Activated T-helper 9 cell treated with anti-CD3 and anti-CD28 coated beads, Interleukin-2, amount 50 U/mL, for 16 hours (primary cell): Measurements from ENCODE around the gene DMD.

Experiments used
- DNase-seq: peaks from one replicate; pipeline ENCODE4 v3.0.0-alpha.2; 2020; ENCODE audit warnings: low read depth

DMD gene

DNA sequence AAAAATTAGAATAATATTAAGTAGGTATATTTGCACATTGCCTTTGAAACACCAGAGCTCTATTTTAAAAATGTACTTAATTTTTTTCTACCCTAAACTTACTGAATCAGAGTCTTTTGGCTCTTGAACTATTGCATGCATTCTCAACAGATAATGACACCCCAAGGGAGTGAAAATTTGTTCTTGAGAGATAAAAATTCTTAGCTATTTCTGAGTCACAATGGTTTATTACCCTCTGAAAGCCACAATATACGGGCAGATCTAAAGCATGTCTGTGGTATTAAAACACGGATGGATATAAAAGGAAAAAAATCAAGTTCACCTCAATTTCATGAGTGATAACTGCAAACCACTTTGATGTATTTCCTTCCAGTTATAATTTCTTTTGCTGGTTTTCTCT is 1503.2 kb downstream of the DMD start:
- no peak for DNase-seq

- no peak for DNase-seq
Observed at GRCh38 chrX:31706466-31706865, 1504.9 kb downstream of the DMD start.

DNA sequence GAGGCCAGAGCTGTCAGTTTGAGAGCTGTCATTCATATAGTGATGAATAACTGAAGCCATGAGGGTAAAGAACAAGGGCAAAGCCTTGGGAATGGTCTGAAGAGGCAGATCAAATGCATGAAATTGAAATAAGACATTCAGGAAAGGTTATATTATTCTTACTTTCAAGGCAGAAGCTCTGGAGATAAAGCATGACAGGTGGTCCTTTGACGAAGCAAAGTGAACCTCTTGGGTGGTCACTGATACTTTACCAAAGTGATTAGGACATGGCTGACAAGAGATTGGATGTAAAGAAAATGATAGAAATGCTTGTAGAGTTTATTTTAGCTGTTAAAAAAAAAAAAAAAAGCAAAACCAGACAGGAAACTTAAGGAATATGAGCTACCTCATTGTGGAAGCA is 1505.5 kb downstream of the DMD start:
- DNase-seq = no peak

DNA sequence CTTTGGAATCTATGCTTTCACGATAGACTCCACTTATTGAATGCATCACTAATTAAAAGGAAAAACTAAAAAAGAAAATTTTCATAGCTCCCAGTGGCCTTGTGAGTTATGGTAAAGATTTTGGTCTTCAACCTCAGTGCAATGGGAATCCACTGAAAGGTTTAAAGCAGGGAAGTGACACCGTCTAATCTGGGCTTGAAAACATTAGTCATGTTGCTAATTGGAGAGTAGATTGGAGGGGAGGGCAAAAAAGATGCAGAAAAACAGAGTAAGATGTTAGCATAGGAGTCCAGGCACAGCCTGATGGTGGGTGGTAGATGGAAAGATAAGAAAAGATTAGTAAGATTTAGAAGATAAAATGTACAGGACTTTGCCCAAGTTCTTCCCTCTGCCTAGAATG is 1506.4 kb downstream of the DMD start:
- DNase-seq = no peak

DNA sequence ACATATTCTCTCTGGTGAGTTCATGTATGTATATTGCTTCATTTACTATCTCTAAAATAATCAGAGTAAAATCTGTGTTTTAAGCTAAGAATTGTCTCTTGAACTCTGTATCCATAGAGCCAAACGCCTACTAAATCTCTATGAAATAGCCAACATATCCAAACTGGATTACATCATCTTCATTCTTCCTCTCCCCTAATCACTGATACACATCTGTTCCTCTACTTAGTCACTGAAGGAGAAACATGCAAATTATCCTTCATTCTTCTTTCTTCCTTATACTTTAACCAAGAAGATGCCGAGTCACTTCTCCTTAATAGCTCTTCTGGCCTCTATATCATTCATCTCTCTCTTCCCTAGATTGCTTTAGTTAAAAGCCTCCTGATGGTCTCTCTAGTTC is 1509.1 kb downstream of the DMD start:
- DNase-seq = no peak

DNA sequence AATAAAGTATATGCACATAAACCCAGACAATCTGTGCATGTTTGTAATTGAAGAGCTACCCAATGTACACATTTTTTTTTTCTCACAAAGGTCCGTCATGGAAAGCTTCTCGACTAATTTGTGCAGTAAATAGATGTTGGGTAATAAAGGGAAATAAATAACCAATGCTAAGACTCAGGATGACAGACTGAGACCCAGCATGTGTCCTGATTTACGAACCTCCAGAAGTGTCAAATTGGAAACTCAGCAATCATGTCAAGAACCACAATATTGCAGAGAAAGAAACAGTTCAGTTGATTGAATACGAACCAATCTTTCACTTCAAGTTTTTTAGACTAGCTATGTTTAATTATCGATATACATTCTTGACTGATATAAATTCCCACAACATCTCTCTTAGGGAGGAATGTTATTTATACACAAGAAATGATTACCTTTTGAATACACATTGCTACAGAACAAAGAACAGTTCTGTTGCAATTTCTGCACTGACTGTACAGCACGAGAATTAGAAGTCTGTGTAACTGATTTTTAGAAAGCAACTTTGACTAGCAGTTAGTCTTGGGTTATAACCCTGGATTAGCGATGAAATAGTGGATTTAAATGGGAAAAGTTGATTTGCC is 1513.9 kb downstream of the DMD start:
- DNase-seq = no peak

DNA sequence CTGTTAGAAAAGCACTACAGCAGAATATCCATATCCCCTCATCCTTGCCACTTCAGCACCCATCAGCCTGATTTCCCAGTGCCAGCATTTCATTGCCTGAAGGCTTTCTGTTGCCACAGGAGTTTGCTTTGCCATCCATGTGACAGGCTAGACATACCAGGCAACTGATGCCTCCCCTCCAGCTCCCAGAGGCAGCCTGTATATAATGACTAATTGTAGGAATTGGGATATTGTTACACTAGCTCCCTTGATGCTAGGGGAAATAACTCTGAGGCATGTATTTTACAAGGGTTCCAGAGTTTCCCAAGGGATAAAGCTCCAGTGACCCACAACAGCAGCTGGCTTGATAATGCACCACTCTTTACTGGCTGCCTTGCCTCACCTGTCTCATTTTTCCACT is 1531.5 kb downstream of the DMD start:
- no peak for DNase-seq

GRCh38 chrX:31670245-31670644 is 1541.1 kb downstream of the DMD start:
- no peak for DNase-seq

- DNase-seq = no peak
Observed at GRCh38 chrX:31665454-31665853, 1545.9 kb downstream of the DMD start.

- no peak for DNase-seq
Observed at GRCh38 chrX:31663172-31663571, 1548.2 kb downstream of the DMD start.

DNA sequence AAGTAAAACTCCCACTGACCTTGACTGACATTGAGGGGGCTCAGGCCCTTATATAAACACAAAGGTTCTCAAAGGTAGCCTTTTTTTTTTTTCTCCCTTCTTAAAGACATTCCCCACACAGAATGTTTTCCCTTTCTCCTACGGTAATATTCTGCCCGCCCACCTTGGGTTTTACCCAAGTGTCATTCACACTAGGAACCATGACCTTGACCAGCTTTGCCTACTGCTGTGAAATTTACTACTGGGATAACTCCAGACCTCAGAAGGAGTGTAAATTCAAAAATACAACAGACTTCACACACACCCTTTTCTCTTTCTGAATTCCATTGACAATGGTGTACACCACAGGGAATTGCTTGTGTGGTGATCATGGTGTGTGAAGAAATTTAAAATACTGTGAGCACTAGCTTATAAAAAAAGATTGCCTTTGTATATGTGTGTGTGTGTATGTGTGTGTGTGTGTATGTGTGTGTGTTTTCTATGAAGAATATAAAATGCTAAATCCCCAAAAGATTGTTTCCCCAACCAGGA is 1550.0 kb downstream of the DMD start:
- no peak for DNase-seq

GRCh38 chrX:31658360-31658759 is 1553.0 kb downstream of the DMD start:
- DNase-seq = no peak

DNA sequence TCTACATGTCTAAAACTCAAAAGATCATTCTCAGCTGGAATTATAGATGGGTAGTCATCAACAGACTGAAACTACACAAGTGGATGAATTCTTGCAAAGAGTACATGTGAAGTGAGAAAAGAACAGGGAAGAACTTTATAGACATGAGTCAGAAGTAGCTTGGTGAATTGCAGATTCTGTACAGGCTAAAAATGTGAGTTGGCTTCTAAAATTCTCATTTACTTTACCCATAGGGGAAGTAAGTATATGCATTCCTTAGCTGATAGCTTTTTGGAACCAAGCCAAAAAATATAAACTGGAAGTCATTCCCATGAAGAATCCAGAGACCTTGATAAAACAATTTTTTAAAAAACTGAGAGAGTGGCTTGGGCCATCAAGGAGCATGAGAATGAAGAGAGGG is 1555.3 kb downstream of the DMD start:
- no peak for DNase-seq

- no peak for DNase-seq
Observed at GRCh38 chrX:31653422-31653821, 1557.9 kb downstream of the DMD start.

GRCh38 chrX:31652650-31653049 is 1558.7 kb downstream of the DMD start:
- DNase-seq = no peak

DNA sequence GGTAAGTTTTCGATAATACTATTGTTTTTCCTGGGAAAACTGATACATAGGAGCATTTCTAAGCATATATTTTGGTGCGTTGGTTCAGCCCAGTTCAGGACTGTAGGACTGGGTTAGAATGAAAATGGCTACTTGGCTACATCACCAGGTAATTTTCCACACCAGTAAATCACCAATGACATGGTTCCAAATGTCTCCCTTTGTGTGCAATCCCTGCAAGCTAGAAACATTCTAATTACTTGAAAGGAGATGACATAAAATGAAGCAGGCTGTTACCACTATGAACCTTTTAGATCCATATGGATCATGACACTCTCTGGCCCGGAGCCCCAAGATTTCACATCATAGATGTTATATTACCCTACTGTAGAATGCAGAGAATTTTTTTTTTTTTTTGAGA is 1562.1 kb downstream of the DMD start:
- DNase-seq = no peak

- DNase-seq = no peak
Observed at GRCh38 chrX:31633349-31633748, 1578.0 kb downstream of the DMD start.

GRCh38 chrX:31629195-31629594 is 1582.2 kb downstream of the DMD start:
- DNase-seq = no peak

GRCh38 chrX:31609130-31609529 is 1602.2 kb downstream of the DMD start:
- no peak for DNase-seq

DNA sequence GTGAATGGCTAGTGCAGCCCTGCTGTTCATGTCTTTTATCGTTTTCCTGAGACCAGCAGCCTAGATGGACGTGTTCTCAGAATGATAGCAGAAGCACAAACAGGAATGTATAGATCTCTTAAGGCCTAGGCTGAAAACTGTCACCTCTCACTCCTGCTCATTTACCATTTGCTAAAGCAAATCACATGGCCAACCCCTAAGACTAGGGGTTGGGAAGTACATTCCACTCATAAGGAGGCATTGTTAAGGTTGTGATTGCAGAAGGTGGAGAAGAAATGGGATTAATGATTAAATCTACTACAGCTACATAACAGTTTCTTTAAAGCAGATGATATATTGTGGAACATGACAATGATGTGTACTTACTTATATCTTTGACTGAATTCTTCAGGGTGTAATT is 1602.7 kb downstream of the DMD start:
- no peak for DNase-seq

DNA sequence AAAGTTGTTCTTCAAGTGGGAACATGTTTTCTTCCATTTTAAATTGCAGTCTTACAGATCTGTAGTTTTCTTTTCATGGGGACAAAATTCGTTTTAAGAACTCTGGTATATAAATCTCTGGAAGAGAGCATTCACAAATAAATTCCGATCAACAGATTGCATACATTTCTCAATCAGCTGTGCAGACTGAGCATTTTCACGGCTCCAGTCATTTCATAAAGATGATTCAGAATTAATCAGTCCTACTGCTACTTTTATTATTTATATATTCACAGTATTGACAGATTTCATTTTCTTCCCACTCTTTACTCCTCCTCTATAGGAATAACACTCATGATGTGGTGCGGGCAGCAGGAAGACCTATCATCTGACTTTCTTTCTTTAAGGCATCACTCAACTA is 1604.6 kb downstream of the DMD start:
- no peak for DNase-seq

DNA sequence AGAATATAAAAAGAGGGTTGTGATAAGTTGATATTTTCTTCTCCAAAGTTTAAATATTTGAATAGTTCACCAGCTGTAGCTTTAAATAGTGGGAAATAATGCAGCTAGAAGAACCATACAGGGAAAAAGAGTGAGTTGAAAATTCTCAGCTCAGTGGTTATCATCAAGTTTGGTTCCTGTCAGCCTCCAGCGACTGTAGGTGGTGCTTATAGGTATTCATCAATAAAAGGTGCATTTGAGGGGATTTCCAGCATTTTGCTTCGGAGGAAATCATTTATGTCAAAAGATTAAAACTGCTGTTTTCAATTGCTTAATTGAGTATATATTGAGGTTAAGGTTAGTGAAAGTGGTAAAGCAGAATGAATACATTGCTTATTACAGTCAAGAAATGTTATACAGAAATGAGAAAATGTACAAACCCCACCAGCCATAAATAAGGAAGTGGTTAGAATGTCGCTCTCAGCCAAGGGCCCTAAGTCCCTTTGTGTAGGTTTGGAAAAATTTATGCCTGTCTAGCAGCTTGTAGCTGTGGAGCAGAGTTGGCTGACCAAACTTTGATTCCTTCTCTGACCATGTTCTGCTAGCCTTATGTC is 1606.6 kb downstream of the DMD start:
- DNase-seq = no peak

GRCh38 chrX:31603411-31604120 is 1607.8 kb downstream of the DMD start:
- DNase-seq = no peak

DNA sequence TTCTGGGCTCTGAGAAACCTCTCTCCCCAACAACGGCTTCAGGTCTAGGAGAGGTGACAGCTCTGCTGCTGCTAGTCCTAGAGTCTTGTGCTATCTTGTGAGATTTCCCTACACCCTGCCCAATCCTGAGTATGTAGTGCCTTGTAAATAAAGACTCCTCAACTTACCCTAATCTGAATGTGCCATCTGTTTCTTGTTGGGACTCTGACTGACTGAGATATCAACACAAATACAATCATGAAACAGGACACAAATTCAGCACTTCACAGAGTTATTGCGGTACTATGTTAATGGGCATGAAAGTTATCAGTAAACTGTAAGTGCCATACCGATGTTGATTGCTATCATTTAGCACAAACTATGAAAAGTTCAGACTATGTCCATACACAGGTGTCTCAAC is 1610.5 kb downstream of the DMD start:
- no peak for DNase-seq
